Measurements from ENCODE around the gene EPHB6.

EPHB6 gene

GRCh38 chr7:142876991-142877910, 22.4 kb downstream of the EPHB6 start:
- DNase-seq (ENCODE audit: low read depth in 2 of 2) = no peak

- no peak for DNase-seq (ENCODE audit: low read depth in 2 of 2)
Observed at GRCh38 chr7:142878315-142878714, 23.4 kb downstream of the EPHB6 start.

- DNase-seq (ENCODE audit: low read depth in 2 of 2) = no peak
Observed at GRCh38 chr7:142879060-142879459, 24.2 kb downstream of the EPHB6 start.

GRCh38 chr7:142880876-142881505, 26.1 kb downstream of the EPHB6 start:
- peak; percentile 21 to 38 for DNase-seq (ENCODE audit: low read depth in 2 of 2)

GRCh38 chr7:142881586-142882337, 26.9 kb downstream of the EPHB6 start:
- no peak for DNase-seq (ENCODE audit: low read depth in 2 of 2)

- DNase-seq (ENCODE audit: low read depth in 2 of 2) = no peak
Observed at GRCh38 chr7:142882338-142882678, 27.4 kb downstream of the EPHB6 start.

- DNase-seq (ENCODE audit: low read depth in 2 of 2) = no peak
Observed at GRCh38 chr7:142883145-142883544, 28.3 kb downstream of the EPHB6 start.

- DNase-seq (ENCODE audit: low read depth in 2 of 2) = no peak
Observed at GRCh38 chr7:142883571-142884285, 28.9 kb downstream of the EPHB6 start.

GRCh38 chr7:142884286-142884640, 29.4 kb downstream of the EPHB6 start:
- no peak for DNase-seq (ENCODE audit: low read depth in 2 of 2)

GRCh38 chr7:142885311-142886230, 30.7 kb downstream of the EPHB6 start, which contains the start of gene TRPV6:
TRPV6 (minus strand) TSS chr7:142885745.
- DNase-seq (ENCODE audit: low read depth in 2 of 2) = no peak

GRCh38 chr7:142886866-142887265, 32.0 kb downstream of the EPHB6 start:
- DNase-seq (ENCODE audit: low read depth in 2 of 2) = no peak

GRCh38 chr7:142887282-142888015, 32.6 kb downstream of the EPHB6 start:
- no peak for DNase-seq (ENCODE audit: low read depth in 2 of 2)

GRCh38 chr7:142889816-142890215, 34.9 kb downstream of the EPHB6 start:
- no peak for DNase-seq (ENCODE audit: low read depth in 2 of 2)

GRCh38 chr7:142890874-142891485, 36.1 kb downstream of the EPHB6 start:
- DNase-seq (ENCODE audit: low read depth in 2 of 2) = no peak

- no peak for DNase-seq (ENCODE audit: low read depth in 2 of 2)
Observed at GRCh38 chr7:142891490-142892082, 36.7 kb downstream of the EPHB6 start.

GRCh38 chr7:142892951-142893350, 38.1 kb downstream of the EPHB6 start:
- DNase-seq (ENCODE audit: low read depth in 2 of 2) = no peak

- no peak for DNase-seq (ENCODE audit: low read depth in 2 of 2)
Observed at GRCh38 chr7:142894112-142894984, 39.5 kb downstream of the EPHB6 start.

GRCh38 chr7:142894985-142895593, 40.2 kb downstream of the EPHB6 start:
- DNase-seq (ENCODE audit: low read depth in 2 of 2) = no peak
